ENCODE data around the gene EEFSEC. TPM values are rescaled to one million over a fixed set of nuclear protein-coding genes. Genes with fewer than 3 reads are reported as not detected.

EEFSEC gene
- total RNA-seq, 1 experiment from 2014 or later, result 10.6 TPM

Other genes starting within 250 kb of the EEFSEC start
- gene KBTBD12, start 238.2 kb upstream of the EEFSEC start, total RNA-seq (2014; rRNA removed; shearing (Covaris generic)), result not detected in 2 replicates
- gene SEC61A1, start 101.0 kb upstream of the EEFSEC start, total RNA-seq (2014; rRNA removed; shearing (Covaris generic)), result 148 TPM in 2 replicates
- 133 and 135 TPM in 2 replicates for gene RUVBL1, start 29.7 kb upstream of the EEFSEC start, total RNA-seq (2014; rRNA removed; shearing (Covaris generic))